WERI-Rb-1 (cell line): ENCODE measurements around the gene GLCE.

Source experiments
- DNase-seq: peaks from one replicate; pipeline ENCODE4 v3.0.0-alpha.2; 2020
- H3K27ac ChIP-seq: fragments of 250-450 bp; sonication (Bioruptor Pico); 2 replicates; pipeline ENCODE4 v1.5.1; 2020; ENCODE audit warnings: mild to moderate bottlenecking, moderate library complexity
- H3K27me3 ChIP-seq: fragments of 250-450 bp; sonication (Bioruptor Pico); 2 replicates; pipeline ENCODE4 v1.5.1; 2021; ENCODE audit warnings: mild to moderate bottlenecking, low read depth, moderate library complexity; ENCODE audit not compliant: insufficient read depth, severe bottlenecking
- H3K36me3 ChIP-seq: fragments of 250-450 bp; sonication (Bioruptor Pico); 2 replicates; pipeline ENCODE4 v1.5.1; 2020; ENCODE audit warnings: mild to moderate bottlenecking, moderate library complexity
- H3K4me3 ChIP-seq: 2 replicates; pipeline ENCODE4 v1.5.1; 2011; ENCODE audit warnings: low read depth, mild to moderate bottlenecking, control low read depth, low read length
- H3K9me3 ChIP-seq: fragments of 250-450 bp; sonication (Bioruptor Pico); 2 replicates; pipeline ENCODE4 v1.5.1; 2021; ENCODE audit warnings: mild to moderate bottlenecking, moderate library complexity; ENCODE audit not compliant: severe bottlenecking
- CTCF ChIP-seq: IDR thresholded peaks from 2 replicates; pipeline ENCODE4 v1.5.1; 2011; ENCODE audit warnings: low read depth, mild to moderate bottlenecking, control low read depth, inconsistent platforms, low read length

Gene GLCE

GRCh38 chr15:69185216-69185615 lies 24.8 kb downstream of the GLCE start:
- Histone ChIP-seq H3K27me3 (no peaks in the 10 kb centered on the region), H3K27ac (no peak overlapping the region), H3K4me3 (no peak overlapping the region), H3K9me3 (no peaks in the 10 kb centered on the region), H3K36me3 (no peaks in the 10 kb centered on the region; the same call in 1 of the 2 replicates)
- DNase-seq = no peak
- no peak for TF ChIP-seq CTCF

- Histone ChIP-seq H3K27ac (no peak overlapping the region), H3K9me3 (no peaks in the 10 kb centered on the region), H3K4me3 (no peak overlapping the region), H3K36me3 (no peaks in the 10 kb centered on the region; the same call in 1 of the 2 replicates), H3K27me3 (no peaks in the 10 kb centered on the region)
- no peak for DNase-seq
- TF ChIP-seq CTCF = no peak
Observed at GRCh38 chr15:69185706-69186105, 25.3 kb downstream of the GLCE start.

- TF ChIP-seq CTCF = no peak
- H3K4me3 ChIP-seq = no peak overlapping the region
- H3K27me3 ChIP-seq = no peaks in the 10 kb centered on the region
- no peak overlapping the region for H3K27ac ChIP-seq
- no peak for DNase-seq
- no peaks in the 10 kb centered on the region; the same call in 1 of the 2 replicates for H3K36me3 ChIP-seq
- no peaks in the 10 kb centered on the region for H3K9me3 ChIP-seq
Observed at GRCh38 chr15:69189157-69189556, 28.7 kb downstream of the GLCE start.

- H3K36me3 ChIP-seq = no peaks in the 10 kb centered on the region; the same call in 1 of the 2 replicates
- no peak overlapping the region for H3K27ac ChIP-seq
- DNase-seq = no peak
- H3K4me3 ChIP-seq = no peak overlapping the region
- H3K9me3 ChIP-seq = no peaks in the 10 kb centered on the region
- TF ChIP-seq CTCF = no peak
- H3K27me3 ChIP-seq = no peaks in the 10 kb centered on the region
Observed at GRCh38 chr15:69190091-69190490, 29.7 kb downstream of the GLCE start.

- Histone ChIP-seq H3K4me3 (no peak overlapping the region), H3K9me3 (no peaks in the 10 kb centered on the region), H3K27me3 (no peaks in the 10 kb centered on the region), H3K27ac (no peak overlapping the region), H3K36me3 (no peaks in the 10 kb centered on the region; the same call in 1 of the 2 replicates)
- no peak for TF ChIP-seq CTCF
- DNase-seq = no peak
Observed at GRCh38 chr15:69190504-69190903, 30.1 kb downstream of the GLCE start.
